C4-2B (cell line): ENCODE results near the gene AP4E1.

Experiments
- H3K27ac ChIP-seq: fragments of 450-650 bp; 2 replicates; pipeline ENCODE4 v1.5.1; 2017
- ZFX ChIP-seq: fragments of 450-650 bp; IDR thresholded peaks from 2 replicates; pipeline ENCODE4 v1.6.1; 2017
- TF ChIP-seq, protein P1 (sequence below): fragments of 450-650 bp; conservative IDR thresholded peaks from 2 replicates; pipeline ENCODE4 v1.5.1; 2017; ENCODE audit warnings: mild to moderate bottlenecking

AP4E1 gene

GRCh38 chr15:50908209-50909009, at the start of gene AP4E1:
TSS of gene AP4E1 (plus strand) at chr15:50908683. CDS start at chr15:50908779, 96 bp downstream.
- H3K27ac ChIP-seq = peak within 1 kb of the TSS; percentile 78
- TF ChIP-seq ZFX = peak; percentile 84
- TF ChIP-seq, protein P1, sequence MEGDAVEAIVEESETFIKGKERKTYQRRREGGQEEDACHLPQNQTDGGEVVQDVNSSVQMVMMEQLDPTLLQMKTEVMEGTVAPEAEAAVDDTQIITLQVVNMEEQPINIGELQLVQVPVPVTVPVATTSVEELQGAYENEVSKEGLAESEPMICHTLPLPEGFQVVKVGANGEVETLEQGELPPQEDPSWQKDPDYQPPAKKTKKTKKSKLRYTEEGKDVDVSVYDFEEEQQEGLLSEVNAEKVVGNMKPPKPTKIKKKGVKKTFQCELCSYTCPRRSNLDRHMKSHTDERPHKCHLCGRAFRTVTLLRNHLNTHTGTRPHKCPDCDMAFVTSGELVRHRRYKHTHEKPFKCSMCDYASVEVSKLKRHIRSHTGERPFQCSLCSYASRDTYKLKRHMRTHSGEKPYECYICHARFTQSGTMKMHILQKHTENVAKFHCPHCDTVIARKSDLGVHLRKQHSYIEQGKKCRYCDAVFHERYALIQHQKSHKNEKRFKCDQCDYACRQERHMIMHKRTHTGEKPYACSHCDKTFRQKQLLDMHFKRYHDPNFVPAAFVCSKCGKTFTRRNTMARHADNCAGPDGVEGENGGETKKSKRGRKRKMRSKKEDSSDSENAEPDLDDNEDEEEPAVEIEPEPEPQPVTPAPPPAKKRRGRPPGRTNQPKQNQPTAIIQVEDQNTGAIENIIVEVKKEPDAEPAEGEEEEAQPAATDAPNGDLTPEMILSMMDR = peak; percentile 98

- no peak overlapping the region for H3K27ac ChIP-seq
- TF ChIP-seq, protein P1 = no peak
These were observed 47.7 kb upstream of the AP4E1 start for GRCh38 chr15:50860824-50861223.

GRCh38 chr15:50862553-50862952, 45.9 kb upstream of the AP4E1 start:
- no peak overlapping the region for H3K27ac ChIP-seq
- TF ChIP-seq, protein P1 = no peak
- no peak for TF ChIP-seq ZFX

- no peak for TF ChIP-seq ZFX
- no peak overlapping the region for H3K27ac ChIP-seq
These were observed 43.6 kb upstream of the AP4E1 start for GRCh38 chr15:50864873-50865272.

DNA sequence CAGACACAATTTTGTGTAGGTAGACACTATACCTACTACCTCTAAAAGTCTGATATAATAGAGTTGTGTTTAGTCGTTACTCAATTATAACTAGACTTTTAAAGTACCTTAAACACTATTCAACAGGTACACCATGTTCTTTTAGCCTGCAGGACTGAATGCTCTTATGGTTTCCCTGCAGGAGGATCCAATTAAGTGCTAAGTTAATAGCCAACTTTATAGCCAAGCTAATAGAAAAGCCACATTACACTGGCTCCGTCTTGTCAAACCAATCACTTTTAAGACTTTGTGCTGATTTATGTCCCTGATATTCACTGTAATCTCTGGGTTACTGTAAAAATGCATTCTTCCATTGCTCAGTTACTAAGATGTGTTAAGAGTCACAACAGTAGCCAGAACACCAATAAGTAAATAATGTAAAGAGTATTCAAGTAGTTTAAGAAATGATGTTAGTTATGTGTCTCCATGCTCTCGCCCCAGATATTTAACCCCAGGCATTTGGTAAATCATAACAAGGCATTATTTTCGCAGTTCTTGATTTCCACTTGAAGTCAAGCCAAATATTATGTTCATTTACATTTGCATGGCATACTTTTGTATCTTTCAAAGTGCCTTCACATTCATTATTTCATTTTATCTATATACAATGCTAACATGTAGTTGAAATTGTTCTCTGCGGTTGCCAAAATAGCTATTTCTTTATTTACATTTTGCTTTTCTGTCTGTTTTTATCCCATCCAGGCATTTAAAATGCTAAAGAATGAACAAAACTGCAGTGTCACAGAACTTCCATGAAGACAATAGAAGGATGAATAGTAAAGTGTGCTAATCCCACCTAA, 42.7 kb upstream of the AP4E1 start:
- no peak overlapping the region for H3K27ac ChIP-seq
- no peak for TF ChIP-seq ZFX
- TF ChIP-seq, protein P1 = no peak

- no peak for TF ChIP-seq ZFX
- TF ChIP-seq, protein P1 = no peak
- no peak overlapping the region for H3K27ac ChIP-seq
These were observed 36.7 kb upstream of the AP4E1 start for GRCh38 chr15:50871832-50872231.

- H3K27ac ChIP-seq = no peak overlapping the region
- TF ChIP-seq, protein P1 = no peak
- no peak for TF ChIP-seq ZFX
These were observed 35.6 kb upstream of the AP4E1 start for GRCh38 chr15:50872832-50873426.
